ENCODE results near the gene METTL3.

METTL3 gene

DNA sequence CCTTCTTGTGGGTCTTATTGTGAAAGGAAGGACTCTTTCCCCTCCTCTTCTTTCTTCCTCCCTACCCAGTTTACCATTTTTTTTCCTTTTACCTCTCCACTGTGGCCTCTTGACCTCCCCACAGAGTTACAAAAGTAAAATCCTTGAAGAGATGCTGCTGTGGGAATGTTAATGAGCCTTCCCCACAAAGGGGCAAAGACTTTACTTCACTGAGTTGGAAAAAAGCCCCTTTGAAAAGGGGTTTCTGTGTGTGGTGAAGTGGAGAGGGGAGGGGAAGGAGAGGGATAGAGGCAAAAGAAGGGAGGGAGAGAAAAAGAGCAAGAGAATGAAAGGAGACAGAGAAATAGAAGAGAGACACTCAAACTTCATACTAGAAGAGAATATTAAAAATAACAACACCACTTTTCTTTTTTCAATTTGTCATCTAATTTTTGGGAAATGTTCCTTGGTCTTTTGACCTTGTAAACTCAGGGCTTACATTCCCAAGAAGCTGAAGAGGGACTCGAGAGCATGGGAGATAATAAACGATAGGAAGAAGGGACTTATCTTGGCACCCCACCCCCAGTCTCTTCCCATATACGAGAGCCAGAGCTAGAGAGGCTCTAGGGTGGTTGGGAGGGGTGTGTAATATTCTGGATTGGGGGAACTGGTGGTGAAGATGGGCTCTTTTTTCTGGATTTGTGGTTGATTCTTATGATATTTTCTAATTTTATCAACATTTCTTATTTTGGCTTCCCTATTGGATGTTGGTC lies 28.2 kb upstream of the METTL3 start:
- Histone ChIP-seq H3K4me1 (ENCODE audit: control insufficient read depth in 1 of 2, insufficient read depth in 2 of 2, low read length in 2 of 2) (no peaks in the 10 kb centered on the region), H3K4me3 (ENCODE audit: low read depth in 1 of 2, low read length in 2 of 2) (no peak overlapping the region)

GRCh38 chr14:21537090-21537424 lies 25.9 kb upstream of the METTL3 start:
- H3K27me3 ChIP-seq (ENCODE audit: control insufficient read depth in 1 of 2, insufficient read depth in 2 of 2, low read length in 2 of 2), result peaks cover 27 to 30% of the 10 kb centered on the region in 2 donors
- no peak overlapping the region for H3K27ac ChIP-seq (ENCODE audit: low read depth, low read length)
- no peaks in the 10 kb centered on the region for H3K4me1 ChIP-seq (ENCODE audit: control insufficient read depth in 1 of 2, insufficient read depth in 2 of 2, low read length in 2 of 2)
- no peak overlapping the region for H3K9ac ChIP-seq (ENCODE audit: low read depth in 1 of 2, low read length in 2 of 2)
- no peaks in the 10 kb centered on the region for H3K9me3 ChIP-seq (ENCODE audit: control insufficient read depth in 1 of 2, low read length in 2 of 2)
- H3K36me3 ChIP-seq (ENCODE audit: control insufficient read depth in 1 of 2, insufficient read depth in 2 of 2, low read length in 2 of 2), result no peaks in the 10 kb centered on the region
- peak overlapping the region; percentile 35 to 50 for H3K4me3 ChIP-seq (ENCODE audit: low read depth in 1 of 2, low read length in 2 of 2)

More for the DNA sequence above, 28.2 kb upstream of the METTL3 start:
- Histone ChIP-seq H3K36me3 (ENCODE audit: control insufficient read depth in 1 of 2, insufficient read depth in 2 of 2, low read length in 2 of 2) (no peaks in the 10 kb centered on the region), H3K27me3 (ENCODE audit: control insufficient read depth in 1 of 2, insufficient read depth in 2 of 2, low read length in 2 of 2) (peaks cover 20 to 28% of the 10 kb centered on the region in 2 donors), H3K9me3 (ENCODE audit: control insufficient read depth in 1 of 2, low read length in 2 of 2) (no peaks in the 10 kb centered on the region), H3K9ac (ENCODE audit: low read depth in 1 of 2, low read length in 2 of 2) (peak overlapping the region in 1 of 2 donors; percentile 10), H3K27ac (ENCODE audit: low read depth, low read length) (no peak overlapping the region)

DNA sequence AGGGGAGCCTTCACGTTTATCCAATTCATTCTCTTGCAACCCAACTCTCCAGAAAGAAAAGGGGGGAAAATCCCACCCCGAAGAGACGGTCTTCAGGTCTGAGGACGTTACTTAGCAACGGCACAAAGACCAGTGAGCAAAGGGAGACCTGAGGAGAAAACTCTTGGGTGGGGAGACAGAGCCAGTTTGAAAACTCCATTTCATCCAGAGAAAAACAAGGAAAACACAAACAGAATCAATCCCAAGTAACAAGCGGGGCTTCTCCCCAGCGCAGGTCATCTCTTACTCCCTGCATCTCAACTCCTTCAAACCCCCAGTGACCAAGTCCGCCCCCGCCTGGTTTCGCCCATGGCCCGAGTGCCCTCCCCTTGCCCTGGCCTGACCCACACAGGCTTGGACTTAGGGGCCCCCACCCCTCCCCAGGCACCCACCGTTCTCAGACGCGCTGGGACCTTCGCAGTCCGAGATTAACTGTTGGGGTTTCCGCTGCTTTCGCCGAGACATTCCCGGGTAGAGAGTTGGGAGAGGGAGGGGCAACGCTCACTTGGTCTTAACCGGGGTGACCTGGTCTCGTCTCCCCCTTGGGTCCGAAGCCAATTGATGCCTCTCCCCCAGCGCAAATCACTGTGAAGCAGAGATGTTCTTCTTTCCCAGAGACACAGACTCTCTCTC lies 25.4 kb upstream of the METTL3 start:
- no peaks in the 10 kb centered on the region for H3K9me3 ChIP-seq (ENCODE audit: control insufficient read depth in 1 of 2, low read length in 2 of 2)
- no peaks in the 10 kb centered on the region for H3K36me3 ChIP-seq (ENCODE audit: control insufficient read depth in 1 of 2, insufficient read depth in 2 of 2, low read length in 2 of 2)
- no peak overlapping the region for H3K27ac ChIP-seq (ENCODE audit: low read depth, low read length)
- no peaks in the 10 kb centered on the region for H3K4me1 ChIP-seq (ENCODE audit: control insufficient read depth in 1 of 2, insufficient read depth in 2 of 2, low read length in 2 of 2)
- peak overlapping the region; percentile 35 to 50 for H3K4me3 ChIP-seq (ENCODE audit: low read depth in 1 of 2, low read length in 2 of 2)
- peaks cover 27 to 30% of the 10 kb centered on the region in 2 donors for H3K27me3 ChIP-seq (ENCODE audit: control insufficient read depth in 1 of 2, insufficient read depth in 2 of 2, low read length in 2 of 2)
- H3K9ac ChIP-seq (ENCODE audit: low read depth in 1 of 2, low read length in 2 of 2), result no peak overlapping the region

GRCh38 chr14:21535545-21536417 lies 24.6 kb upstream of the METTL3 start:
- H3K9me3 ChIP-seq (ENCODE audit: control insufficient read depth in 1 of 2, low read length in 2 of 2), result no peaks in the 10 kb centered on the region
- H3K27me3 ChIP-seq (ENCODE audit: control insufficient read depth in 1 of 2, insufficient read depth in 2 of 2, low read length in 2 of 2), result peaks cover 27 to 30% of the 10 kb centered on the region in 2 donors
- no peaks in the 10 kb centered on the region for H3K36me3 ChIP-seq (ENCODE audit: control insufficient read depth in 1 of 2, insufficient read depth in 2 of 2, low read length in 2 of 2)
- no peak overlapping the region for H3K27ac ChIP-seq (ENCODE audit: low read depth, low read length)
- peak overlapping the region in 1 of 2 donors; percentile 35 for H3K4me3 ChIP-seq (ENCODE audit: low read depth in 1 of 2, low read length in 2 of 2)
- H3K9ac ChIP-seq (ENCODE audit: low read depth in 1 of 2, low read length in 2 of 2), result no peak overlapping the region
- H3K4me1 ChIP-seq (ENCODE audit: control insufficient read depth in 1 of 2, insufficient read depth in 2 of 2, low read length in 2 of 2), result no peaks in the 10 kb centered on the region

- H3K27ac ChIP-seq (ENCODE audit: low read depth, low read length), result no peak overlapping the region
- no peaks in the 10 kb centered on the region for H3K4me1 ChIP-seq (ENCODE audit: control insufficient read depth in 1 of 2, insufficient read depth in 2 of 2, low read length in 2 of 2)
- H3K27me3 ChIP-seq (ENCODE audit: control insufficient read depth in 1 of 2, insufficient read depth in 2 of 2, low read length in 2 of 2), result peaks cover 27 to 30% of the 10 kb centered on the region in 2 donors
- no peak overlapping the region for H3K9ac ChIP-seq (ENCODE audit: low read depth in 1 of 2, low read length in 2 of 2)
- no peak overlapping the region for H3K4me3 ChIP-seq (ENCODE audit: low read depth in 1 of 2, low read length in 2 of 2)
- no peaks in the 10 kb centered on the region for H3K36me3 ChIP-seq (ENCODE audit: control insufficient read depth in 1 of 2, insufficient read depth in 2 of 2, low read length in 2 of 2)
- H3K9me3 ChIP-seq (ENCODE audit: control insufficient read depth in 1 of 2, low read length in 2 of 2), result no peaks in the 10 kb centered on the region
These were observed 23.4 kb upstream of the METTL3 start for GRCh38 chr14:21534576-21534975.

GRCh38 chr14:21533294-21533693 lies 22.2 kb upstream of the METTL3 start:
- Histone ChIP-seq H3K4me3 (ENCODE audit: low read depth in 1 of 2, low read length in 2 of 2) (no peak overlapping the region), H3K9ac (ENCODE audit: low read depth in 1 of 2, low read length in 2 of 2) (no peak overlapping the region), H3K9me3 (ENCODE audit: control insufficient read depth in 1 of 2, low read length in 2 of 2) (no peaks in the 10 kb centered on the region), H3K36me3 (ENCODE audit: control insufficient read depth in 1 of 2, insufficient read depth in 2 of 2, low read length in 2 of 2) (no peaks in the 10 kb centered on the region), H3K27ac (ENCODE audit: low read depth, low read length) (no peak overlapping the region), H3K4me1 (ENCODE audit: control insufficient read depth in 1 of 2, insufficient read depth in 2 of 2, low read length in 2 of 2) (no peaks in the 10 kb centered on the region), H3K27me3 (ENCODE audit: control insufficient read depth in 1 of 2, insufficient read depth in 2 of 2, low read length in 2 of 2) (peaks cover 26 to 27% of the 10 kb centered on the region in 2 donors)

DNA sequence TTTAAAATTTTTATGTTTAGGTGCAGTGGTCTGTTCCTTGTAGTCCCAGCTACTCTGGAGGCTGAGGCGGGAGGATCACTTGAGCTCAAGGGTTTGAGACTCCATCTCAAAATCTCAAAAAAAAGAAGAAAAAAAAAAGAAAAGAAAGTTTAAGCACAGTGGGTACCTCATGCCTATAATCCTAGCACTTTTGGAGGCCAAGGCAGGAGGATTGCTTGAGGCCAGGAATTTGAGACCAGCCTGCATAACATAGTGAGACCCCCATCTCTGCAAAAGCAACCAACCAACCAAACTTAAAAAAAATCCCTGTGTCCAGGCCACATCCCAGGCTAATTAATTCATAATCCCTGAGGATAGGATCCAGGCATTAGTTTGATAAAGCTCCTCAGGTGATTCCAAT lies 18.4 kb upstream of the METTL3 start:
- Histone ChIP-seq H3K4me1 (ENCODE audit: control insufficient read depth in 1 of 2, insufficient read depth in 2 of 2, low read length in 2 of 2) (peaks cover 3 to 9% of the 10 kb centered on the region in 2 donors), H3K36me3 (ENCODE audit: control insufficient read depth in 1 of 2, insufficient read depth in 2 of 2, low read length in 2 of 2) (no peaks in the 10 kb centered on the region), H3K9ac (ENCODE audit: low read depth in 1 of 2, low read length in 2 of 2) (no peak overlapping the region), H3K9me3 (ENCODE audit: control insufficient read depth in 1 of 2, low read length in 2 of 2) (no peaks in the 10 kb centered on the region), H3K4me3 (ENCODE audit: low read depth in 1 of 2, low read length in 2 of 2) (no peak overlapping the region), H3K27me3 (ENCODE audit: control insufficient read depth in 1 of 2, insufficient read depth in 2 of 2, low read length in 2 of 2) (peaks cover 3 to 8% of the 10 kb centered on the region in 2 donors), H3K27ac (ENCODE audit: low read depth, low read length) (no peak overlapping the region)

DNA sequence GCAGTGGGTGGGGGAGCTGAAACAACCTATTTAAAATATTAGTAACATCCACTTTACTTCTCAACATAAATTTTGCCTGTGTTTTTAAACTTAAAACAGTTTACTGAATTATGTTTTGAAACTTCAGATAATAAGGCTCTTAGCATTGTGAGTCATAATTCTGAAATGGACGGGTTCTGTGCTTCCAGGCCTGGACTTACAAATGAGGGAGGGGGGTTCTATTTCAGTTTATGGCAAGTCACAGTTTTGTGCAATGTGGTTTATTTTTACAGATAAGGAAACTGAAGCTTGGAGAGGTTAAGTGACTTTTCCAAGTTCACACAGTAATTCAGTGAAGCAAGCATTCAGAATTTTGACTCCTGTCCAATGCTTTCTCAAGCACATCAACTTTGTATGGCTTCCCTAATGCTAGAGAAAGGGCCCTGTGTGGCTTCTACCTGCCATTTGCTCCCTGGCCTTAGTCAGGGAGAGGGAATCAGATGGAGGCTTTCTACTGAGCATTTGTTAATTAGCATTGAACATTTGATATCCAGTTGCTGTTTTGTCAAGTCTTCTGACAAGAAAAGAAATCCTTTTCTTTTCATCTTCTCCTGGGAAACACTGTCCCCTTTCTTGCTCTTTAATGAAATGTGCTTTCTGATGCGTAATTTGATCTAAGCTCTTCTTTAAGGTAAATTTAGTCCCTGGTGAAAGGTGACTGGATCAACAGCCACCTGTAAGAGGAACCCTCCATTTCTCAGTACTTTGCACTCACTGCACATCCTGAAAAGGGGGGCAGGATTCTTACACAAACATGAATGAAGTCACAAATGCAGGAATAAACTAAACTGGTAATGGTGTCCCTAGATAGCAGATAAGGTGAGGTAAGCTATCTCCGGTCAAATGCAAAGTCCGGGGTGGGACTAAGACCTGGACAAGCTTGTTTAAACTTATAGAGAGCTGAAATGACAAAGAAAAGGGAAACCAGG lies 17.5 kb upstream of the METTL3 start:
- no peaks in the 10 kb centered on the region for H3K36me3 ChIP-seq (ENCODE audit: control insufficient read depth in 1 of 2, insufficient read depth in 2 of 2, low read length in 2 of 2)
- no peak overlapping the region for H3K4me3 ChIP-seq (ENCODE audit: low read depth in 1 of 2, low read length in 2 of 2)
- no peak overlapping the region for H3K27ac ChIP-seq (ENCODE audit: low read depth, low read length)
- peaks cover 3 to 9% of the 10 kb centered on the region in 2 donors for H3K4me1 ChIP-seq (ENCODE audit: control insufficient read depth in 1 of 2, insufficient read depth in 2 of 2, low read length in 2 of 2)
- no peak overlapping the region for H3K9ac ChIP-seq (ENCODE audit: low read depth in 1 of 2, low read length in 2 of 2)
- H3K9me3 ChIP-seq (ENCODE audit: control insufficient read depth in 1 of 2, low read length in 2 of 2), result no peaks in the 10 kb centered on the region
- peaks cover 0 to 4% of the 10 kb centered on the region in 2 donors for H3K27me3 ChIP-seq (ENCODE audit: control insufficient read depth in 1 of 2, insufficient read depth in 2 of 2, low read length in 2 of 2)

GRCh38 chr14:21527318-21527679 lies 16.2 kb upstream of the METTL3 start:
- Histone ChIP-seq H3K27ac (ENCODE audit: low read depth, low read length) (no peak overlapping the region), H3K9ac (ENCODE audit: low read depth in 1 of 2, low read length in 2 of 2) (no peak overlapping the region)

More at GRCh38 chr14:21527318-21527679, 16.2 kb upstream of the METTL3 start:
- Histone ChIP-seq H3K9me3 (ENCODE audit: control insufficient read depth in 1 of 2, low read length in 2 of 2) (no peaks in the 10 kb centered on the region), H3K27me3 (ENCODE audit: control insufficient read depth in 1 of 2, insufficient read depth in 2 of 2, low read length in 2 of 2) (no peaks in the 10 kb centered on the region), H3K4me1 (ENCODE audit: control insufficient read depth in 1 of 2, insufficient read depth in 2 of 2, low read length in 2 of 2) (peaks cover 3 to 9% of the 10 kb centered on the region in 2 donors), H3K36me3 (ENCODE audit: control insufficient read depth in 1 of 2, insufficient read depth in 2 of 2, low read length in 2 of 2) (no peaks in the 10 kb centered on the region), H3K4me3 (ENCODE audit: low read depth in 1 of 2, low read length in 2 of 2) (no peak overlapping the region)
